WTC11 (cell line): ENCODE results near the gene CD48. TPM values are rescaled to one million over a fixed set of nuclear protein-coding genes. Genes with fewer than 3 reads are reported as not detected.

ENCODE experiments used
- ATAC-seq: fragments of 200-7000 bp; cut with Tn5 transposase; 2 replicates; pipeline ENCODE4 v1.10.0; 2021; ENCODE audit warnings: mild to moderate bottlenecking, moderate library complexity
- CTCF ChIA-PET: fragments of 300-600 bp; sonication (Branson Sonifier 250); formaldehyde crosslinking; loops from one replicate; lab custom pipeline; 2021; ENCODE audit warnings: antibody characterized with exemption; lab: Charles Lee
- POLR2A ChIA-PET: fragments of 350-600 bp; sonication (Branson Sonifier 250); formaldehyde crosslinking; loops from one replicate; lab custom pipeline; 2021; ENCODE audit warnings: antibody characterized with exemption; lab: Charles Lee
- DNase-seq: peaks from one replicate; pipeline ENCODE4 v3.0.0; 2021; ENCODE audit warnings: low spot score
- H3K27ac Mint-ChIP-seq: 2 replicates; pipeline ENCODE4 v1.8.0; 2021; ENCODE audit warnings: mixed read lengths
- H3K27me3 Mint-ChIP-seq: 2 replicates; pipeline ENCODE4 v1.8.0; 2021; ENCODE audit warnings: low read depth, mild to moderate bottlenecking, moderate library complexity, mixed read lengths
- H3K36me3 Mint-ChIP-seq: 2 replicates; pipeline ENCODE4 v1.8.0; 2021; ENCODE audit warnings: mixed read lengths
- H3K4me1 Mint-ChIP-seq: 2 replicates; pipeline ENCODE4 v1.8.0; 2022; ENCODE audit warnings: mixed read lengths
- H3K4me3 Mint-ChIP-seq: 2 replicates; pipeline ENCODE4 v1.8.0; 2021; ENCODE audit warnings: mild to moderate bottlenecking, moderate library complexity, mixed read lengths
- H3K9me3 Mint-ChIP-seq: 2 replicates; pipeline ENCODE4 v1.8.0; 2021; ENCODE audit warnings: mixed read lengths
- AR ChIP-seq: fragments of 250-450 bp; sonication (Bioruptor Pico); IDR thresholded peaks from 2 replicates; pipeline ENCODE4 v1.9.0; 2021; ENCODE audit warnings: mild to moderate bottlenecking
- ATF1 ChIP-seq: sonication (generic); formaldehyde crosslinking; IDR thresholded peaks from 2 replicates; pipeline ENCODE4 v1.8.1; 2023; ENCODE audit warnings: mild to moderate bottlenecking, moderate library complexity, missing genetic modification reagents
- CREB1 ChIP-seq: sonication (generic); formaldehyde crosslinking; IDR thresholded peaks from 2 replicates; pipeline ENCODE4 v1.8.0; 2023; ENCODE audit warnings: mild to moderate bottlenecking, missing genetic modification reagents
- E2F1 ChIP-seq: sonication (generic); formaldehyde crosslinking; IDR thresholded peaks from 2 replicates; pipeline ENCODE4 v1.8.0; 2022; ENCODE audit warnings: mild to moderate bottlenecking, missing genetic modification reagents
- FOXJ3 ChIP-seq: sonication (generic); formaldehyde crosslinking; IDR thresholded peaks from 2 replicates; pipeline ENCODE4 v1.9.0; 2021; ENCODE audit warnings: missing genetic modification reagents, mild to moderate bottlenecking, borderline replicate concordance
- GABPB1 ChIP-seq: sonication (generic); formaldehyde crosslinking; IDR thresholded peaks from 2 replicates; pipeline ENCODE4 v1.8.1; 2023; ENCODE audit warnings: mild to moderate bottlenecking, missing genetic modification reagents
- IRF2 ChIP-seq: sonication (generic); formaldehyde crosslinking; IDR thresholded peaks from 2 replicates; pipeline ENCODE4 v1.8.0; 2022; ENCODE audit warnings: low read depth, missing genetic modification reagents, borderline replicate concordance
- JAZF1 ChIP-seq: fragments of 250-450 bp; sonication (Bioruptor Pico); IDR thresholded peaks from 2 replicates; pipeline ENCODE4 v1.9.0; 2021; ENCODE audit warnings: moderate library complexity, mild to moderate bottlenecking, inconsistent platforms
- MAX ChIP-seq: sonication (generic); formaldehyde crosslinking; IDR thresholded peaks from 2 replicates; pipeline ENCODE4 v1.8.0; 2022; ENCODE audit warnings: mild to moderate bottlenecking, missing genetic modification reagents
- NFYB ChIP-seq: sonication (generic); formaldehyde crosslinking; conservative IDR thresholded peaks from 2 replicates; pipeline ENCODE4 v1.8.0; 2022; ENCODE audit warnings: low read depth, missing genetic modification reagents
- NR2C2 ChIP-seq: sonication (generic); formaldehyde crosslinking; IDR thresholded peaks from 2 replicates; pipeline ENCODE4 v1.8.0; 2022; ENCODE audit warnings: mild to moderate bottlenecking, missing genetic modification reagents
- NR3C1 ChIP-seq: sonication (generic); formaldehyde crosslinking; conservative IDR thresholded peaks from 2 replicates; pipeline ENCODE4 v1.8.1; 2023; ENCODE audit warnings: low read depth, mild to moderate bottlenecking, missing genetic modification reagents
- OVOL2 ChIP-seq: fragments of 250-450 bp; sonication (Bioruptor Pico); IDR thresholded peaks from 2 replicates; pipeline ENCODE4 v1.9.0; 2021; ENCODE audit warnings: mild to moderate bottlenecking, borderline replicate concordance
- STAT6 ChIP-seq: sonication (generic); formaldehyde crosslinking; conservative IDR thresholded peaks from 2 replicates; pipeline ENCODE4 v1.8.1; 2023; ENCODE audit warnings: mild to moderate bottlenecking, low read depth, missing genetic modification reagents, moderate library complexity
- ZNF138 ChIP-seq: sonication (generic); formaldehyde crosslinking; conservative IDR thresholded peaks from 2 replicates; pipeline ENCODE4 v1.8.1; 2022; ENCODE audit warnings: mild to moderate bottlenecking, moderate library complexity, missing genetic modification reagents
- ZNF219 ChIP-seq: sonication (generic); formaldehyde crosslinking; IDR thresholded peaks from 2 replicates; pipeline ENCODE4 v1.8.0; 2023; ENCODE audit warnings: missing genetic modification reagents, mild to moderate bottlenecking, borderline replicate concordance
- ZNF423 ChIP-seq: fragments of 250-450 bp; sonication (Bioruptor Pico); IDR thresholded peaks from 2 replicates; pipeline ENCODE4 v2.1.2; 2022; ENCODE audit warnings: mild to moderate bottlenecking, moderate library complexity
- total RNA-seq: library from RNA; stranded (reverse); gene quantifications from 3 replicates; pipeline ENCODE4 v1.2.3, GENCODE V29; 2021

CD48 gene
- total RNA-seq, 1 experiment from 2014 or later, result 0.66 TPM

DNA sequence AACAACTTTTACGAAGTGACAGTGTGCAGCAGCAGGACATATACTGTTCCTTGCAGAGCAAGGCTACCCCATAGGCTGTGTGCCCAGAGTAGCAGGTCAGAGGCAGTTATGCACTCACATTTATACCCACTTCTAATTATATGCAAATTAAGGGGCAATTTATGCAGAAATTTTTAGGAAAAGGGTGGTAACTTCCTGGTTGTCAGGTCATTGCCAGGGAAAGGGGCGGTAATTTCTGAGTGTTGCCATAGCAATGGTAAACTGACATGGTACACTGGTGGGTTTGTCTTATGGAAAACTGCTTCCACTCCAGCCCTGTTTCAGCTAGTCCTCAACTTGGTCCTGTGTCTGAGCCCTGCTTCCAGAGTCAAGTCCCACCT is 52.8 kb downstream of the CD48 start:
- TF ChIP-seq OVOL2 (CRISPR knock-in tag), result no peak
- TF ChIP-seq MAX (CRISPR knock-in tag), result no peak
- no peak for TF ChIP-seq IRF2 (CRISPR knock-in tag)
- no peak for TF ChIP-seq CREB1 (CRISPR knock-in tag)
- no peak for TF ChIP-seq NR3C1 (CRISPR knock-in tag)
- TF ChIP-seq E2F1, result no peak
- no peak for TF ChIP-seq ATF1 (CRISPR knock-in tag)
- no peak for TF ChIP-seq NR2C2 (CRISPR knock-in tag)
- H3K27ac Mint-ChIP-seq, result no peak overlapping the region; the same call in 1 of the 2 replicates
- CTCF ChIA-PET, result interaction anchor here (0.7 kb wide), 1 partner anchor 13 kb away, joined by 3 read pairs; no protein-coding TSS in a partner anchor

GRCh38 chr1:160658162-160658813 is 53.3 kb downstream of the CD48 start:
- DNase-seq (no peak), ATAC-seq (0 out of 2 replicates have a peak, but pooled peaks have one; percentile 38)
- H3K4me1 Mint-ChIP-seq, result peaks cover 42% of the 10 kb centered on the region
- CTCF ChIA-PET, result interaction anchor here (0.7 to 1.0 kb wide), 2 partner anchors 13 to 17 kb away, joined by 3 to 4 read pairs; no protein-coding TSS in a partner anchor
- no peak overlapping the region for H3K4me3 Mint-ChIP-seq
- peaks cover 19% of the 10 kb centered on the region for H3K9me3 Mint-ChIP-seq
- peaks cover 6% of the 10 kb centered on the region; the same call in 1 of the 2 replicates for H3K27me3 Mint-ChIP-seq
- POLR2A ChIA-PET, result no interaction called here
- H3K36me3 Mint-ChIP-seq, result peaks cover 12% of the 10 kb centered on the region
- no peak for TF ChIP-seq ZNF219 (CRISPR knock-in tag)
- no peak for TF ChIP-seq NR3C1 (CRISPR knock-in tag)
- TF ChIP-seq STAT6 (CRISPR knock-in tag), result no peak
- no peak for TF ChIP-seq ZNF138 (CRISPR knock-in tag)
- TF ChIP-seq AR (CRISPR knock-in tag), result no peak
- no peak for TF ChIP-seq ZNF423
- no peak for TF ChIP-seq NFYB (CRISPR knock-in tag)
- TF ChIP-seq GABPB1, result no peak
- no peak for TF ChIP-seq FOXJ3 (CRISPR knock-in tag)
- TF ChIP-seq JAZF1 (CRISPR knock-in tag), result no peak
- H3K27ac Mint-ChIP-seq, result peak overlapping the region; percentile 62; the same call in 1 of the 2 replicates

More for the DNA sequence above, 52.8 kb downstream of the CD48 start:
- Mint-ChIP-seq H3K27me3 (peaks cover 6% of the 10 kb centered on the region; the same call in 1 of the 2 replicates), H3K9me3 (peaks cover 19% of the 10 kb centered on the region), H3K4me1 (peaks cover 42% of the 10 kb centered on the region), H3K4me3 (no peak overlapping the region), H3K36me3 (peaks cover 12% of the 10 kb centered on the region)
- DNase-seq, result no peak
- POLR2A ChIA-PET, result no interaction called here
- 0 out of 2 replicates have a peak, but pooled peaks have one; percentile 18 for ATAC-seq
